ENCODE data around the gene ZBTB49. TPM values are rescaled to one million over a fixed set of nuclear protein-coding genes. Genes with fewer than 3 reads are reported as not detected.
A peak's percentile ranks its signal among the peaks of the same experiment; 100 is the strongest.

ZBTB49 gene
- total and polyA plus RNA-seq, 2 of the 13 experiments (the other 11 are each of a cell fraction or from before 2014, with no cell fraction given) = 3.3 to 4.3 TPM

GRCh38 chr4:4289941-4290850, at the start of gene ZBTB49, which contains the start of gene LYAR (continued):
- TF ChIP-seq ZSCAN30 (CRISPR knock-in tag; IDR thresholded peaks at IDR 0.05) (no peak), CREB1 (IDR thresholded peaks at IDR 0.05) (peak; percentile 85), CREB1 (CRISPR knock-in tag; IDR thresholded peaks at IDR 0.05) (peak; percentile 98), PHF5A (CRISPR knock-in tag; IDR thresholded peaks at IDR 0.05; ENCODE audit: low read depth, unreplicated experiment) (no peak), NFIB (CRISPR knock-in tag; IDR thresholded peaks at IDR 0.05; ENCODE audit: borderline replicate concordance) (no peak), ZNF30 (CRISPR knock-in tag; IDR thresholded peaks at IDR 0.05) (no peak), SMARCC2 (IDR thresholded peaks at IDR 0.05) (no peak), ELF1 (CRISPR knock-in tag; IDR thresholded peaks at IDR 0.05) (peak; percentile 96), ZBTB43 (CRISPR knock-in tag; conservative IDR thresholded peaks at IDR 0.05) (no peak), BRD4 (CRISPR knock-in tag; IDR thresholded peaks at IDR 0.05) (peak; percentile 78; the same call in 1 of the 2 replicates), KDM5B (CRISPR knock-in tag; IDR thresholded peaks at IDR 0.05; ENCODE audit: borderline replicate concordance) (peak; percentile 94; the same call in 1 of the 2 replicates), RBM22 (optimal IDR thresholded peaks at IDR 0.05; ENCODE audit: low read length) (no peak), HIC2 (CRISPR knock-in tag; IDR thresholded peaks at IDR 0.05; ENCODE audit: low read depth) (peak; percentile 16; the same call in 1 of the 2 replicates), ZNF280D (CRISPR knock-in tag; IDR thresholded peaks at IDR 0.05) (peak; percentile 64; the same call in 1 of the 2 replicates), ZNF382 (CRISPR knock-in tag; IDR thresholded peaks at IDR 0.05; ENCODE audit: borderline replicate concordance) (no peak), ZNF235 (CRISPR knock-in tag; IDR thresholded peaks at IDR 0.05; ENCODE audit: borderline replicate concordance) (peak; percentile 44; the same call in 1 of the 2 replicates), ZNF772 (CRISPR knock-in tag; IDR thresholded peaks at IDR 0.05) (no peak), ZBTB14 (CRISPR knock-in tag; IDR thresholded peaks at IDR 0.05) (peak; percentile 47; the same call in 1 of the 2 replicates), ZNF780A (CRISPR knock-in tag; IDR thresholded peaks at IDR 0.05) (peak; percentile 45; the same call in 1 of the 2 replicates), ZNF879 (CRISPR knock-in tag; IDR thresholded peaks at IDR 0.05) (0 out of 2 replicates have a peak, but pooled peaks have one; percentile 38), SETDB1 (CRISPR knock-in tag; IDR thresholded peaks at IDR 0.05; ENCODE audit: borderline replicate concordance) (no peak), NR2C2 (CRISPR knock-in tag; IDR thresholded peaks at IDR 0.05; ENCODE audit: borderline replicate concordance) (peak; percentile 56; the same call in 1 of the 2 replicates)
